GM19238 (cell line): Measurements from ENCODE around the gene IL24.

Experiments
- DNase-seq: peaks from one replicate; pipeline ENCODE4 v3.0.0; 2011; ENCODE audit warnings: low spot score; ENCODE audit not compliant: insufficient read length

Gene IL24

DNA sequence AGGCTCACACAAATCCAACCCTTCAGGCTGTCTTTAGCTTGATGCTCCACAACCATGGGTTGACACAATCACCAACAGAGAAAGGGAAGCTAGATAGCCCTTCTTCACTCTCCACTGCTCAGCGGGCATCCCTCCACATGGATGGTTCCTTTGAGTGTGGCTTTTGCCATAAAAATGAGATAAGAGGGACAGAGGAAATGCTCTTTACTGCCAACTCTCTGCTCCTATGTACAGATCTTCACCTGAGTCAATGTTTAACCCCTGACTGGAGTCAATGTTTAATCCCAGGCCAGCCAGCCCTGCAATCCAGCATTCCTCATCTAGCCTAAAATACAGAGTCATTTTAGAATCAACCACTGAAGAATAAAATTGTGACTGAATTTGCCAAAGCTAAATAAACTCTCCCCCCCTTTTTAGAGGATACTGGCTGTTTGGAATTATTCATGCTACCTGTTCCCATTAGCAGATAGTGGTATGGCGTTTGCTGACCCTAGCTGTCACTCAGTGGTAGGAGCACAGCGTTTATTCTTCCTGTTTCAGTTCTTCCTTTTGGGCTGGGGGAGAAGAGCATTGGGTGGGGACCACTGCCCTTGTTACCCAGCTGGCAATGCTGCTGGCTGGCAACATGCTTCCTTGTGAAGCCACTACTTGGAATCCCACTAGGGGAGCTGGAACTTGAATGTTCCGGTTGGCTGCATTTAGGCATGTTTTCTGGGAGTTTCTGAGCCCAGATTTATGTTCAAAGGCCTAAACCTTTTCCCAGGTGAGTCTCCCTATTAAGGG is 54.3 kb downstream of the IL24 start:
- no peak for DNase-seq

- DNase-seq, result no peak
Observed at GRCh38 chr1:206952171-206952570, 54.9 kb downstream of the IL24 start.

DNA sequence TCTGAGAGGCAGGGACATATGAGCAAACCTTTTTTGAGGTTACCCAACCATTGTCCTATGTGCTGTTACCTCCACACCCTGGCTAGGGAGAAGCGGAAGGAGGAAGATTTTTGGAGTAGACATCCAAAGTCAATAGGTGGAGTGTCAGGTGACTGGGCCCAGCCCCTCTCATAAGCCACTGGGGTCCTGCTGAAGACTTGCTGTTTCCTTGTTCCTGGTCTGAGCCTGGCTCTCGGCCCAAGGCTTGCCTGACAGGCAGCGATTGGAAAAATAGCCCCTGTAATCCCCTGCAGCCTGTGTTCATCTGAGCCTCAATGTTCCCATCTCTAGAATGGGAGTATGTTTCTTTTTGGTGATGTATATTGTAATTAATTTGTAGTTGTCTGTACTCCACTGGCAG is 55.9 kb downstream of the IL24 start:
- DNase-seq, result no peak

- no peak for DNase-seq
Observed at GRCh38 chr1:206953626-206954025, 56.4 kb downstream of the IL24 start.
